ENCODE measurements around the gene OXTR. TPM values are rescaled to one million over a fixed set of nuclear protein-coding genes. Genes with fewer than 3 reads are reported as not detected.

OXTR gene
- total RNA-seq, 1 donor from 2014 or later, result 1.0 TPM

DNA sequence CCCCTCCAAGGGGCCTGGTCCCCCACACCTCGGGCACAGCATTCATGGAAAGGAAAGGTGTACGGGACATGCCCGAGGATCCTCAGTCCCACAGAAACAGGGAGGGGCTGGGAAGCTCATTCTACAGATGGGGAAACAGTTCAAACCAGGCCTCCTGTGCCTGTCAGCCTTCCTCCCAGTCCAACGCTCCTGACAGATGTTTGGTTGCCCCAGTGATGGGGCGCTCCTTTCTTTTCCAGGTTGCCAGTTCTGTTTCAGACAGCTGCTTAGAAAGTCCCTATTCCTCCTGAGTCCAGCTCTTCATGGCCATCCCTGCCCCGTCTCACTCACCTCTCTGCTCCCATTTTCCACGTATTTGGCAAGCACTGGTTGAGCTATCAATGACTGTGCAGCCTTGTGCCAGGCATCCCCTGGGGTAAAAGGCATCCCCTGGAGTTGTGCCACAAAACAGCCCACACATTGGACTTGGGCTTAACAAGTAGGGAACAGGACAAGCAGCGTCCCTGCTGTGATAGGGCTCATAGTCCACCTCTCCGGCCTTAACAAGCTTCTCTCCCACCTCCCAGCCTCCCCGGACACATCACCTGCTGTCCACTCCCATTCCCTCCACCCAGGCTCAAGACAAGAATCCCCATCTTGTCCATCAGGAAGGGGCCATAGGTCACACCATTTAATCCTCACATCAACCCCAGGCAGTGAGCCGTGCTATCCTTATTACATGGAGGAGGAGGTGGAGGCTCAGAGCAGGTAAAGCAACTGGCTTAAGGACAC lies 6.6 kb downstream of the OXTR start:
- peaks cover 15% of the 10 kb centered on the region for H3K27me3 Mint-ChIP-seq (ENCODE audit: insufficient read depth)

DNA sequence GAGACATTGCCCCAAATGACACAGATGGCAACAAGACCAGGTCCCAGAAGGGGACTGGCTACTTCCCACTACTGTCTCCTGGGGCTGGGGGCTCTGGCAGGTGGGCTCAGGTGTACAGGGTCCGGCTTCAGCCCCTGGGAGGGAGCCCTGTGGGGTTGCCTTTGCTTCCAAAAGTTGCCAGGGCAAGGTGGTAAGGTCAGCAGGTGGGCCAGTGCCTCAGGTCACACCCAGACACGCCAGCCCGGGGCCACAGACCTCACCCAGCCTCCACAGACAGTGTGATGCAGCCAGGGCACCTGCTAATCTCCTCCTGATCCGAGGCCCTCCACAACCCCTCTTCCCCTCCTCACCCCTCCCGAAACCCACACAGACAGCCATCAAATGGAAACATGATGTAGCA lies 7.5 kb downstream of the OXTR start:
- DNase-seq (ENCODE audit: low spot score), result no peak
- Mint-ChIP-seq H3K27me3 (ENCODE audit: insufficient read depth) (peaks cover 10% of the 10 kb centered on the region), H3K4me3 (no peak overlapping the region), H3K27ac (no peak overlapping the region), H3K4me1 (ENCODE audit: low read depth) (no peaks in the 10 kb centered on the region), H3K9me3 (no peaks in the 10 kb centered on the region), H3K36me3 (ENCODE audit: low read depth) (no peaks in the 10 kb centered on the region)
- intact Hi-C loops (cut with micrococcal nuclease), result no loop called here

More for the DNA sequence above, 6.6 kb downstream of the OXTR start:
- Mint-ChIP-seq H3K4me3 (no peak overlapping the region), H3K9me3 (no peaks in the 10 kb centered on the region), H3K27ac (no peak overlapping the region), H3K36me3 (ENCODE audit: low read depth) (no peaks in the 10 kb centered on the region), H3K4me1 (ENCODE audit: low read depth) (no peaks in the 10 kb centered on the region)
- no peak for DNase-seq (ENCODE audit: low spot score)
- intact Hi-C loops (cut with micrococcal nuclease), result no loop called here

DNA sequence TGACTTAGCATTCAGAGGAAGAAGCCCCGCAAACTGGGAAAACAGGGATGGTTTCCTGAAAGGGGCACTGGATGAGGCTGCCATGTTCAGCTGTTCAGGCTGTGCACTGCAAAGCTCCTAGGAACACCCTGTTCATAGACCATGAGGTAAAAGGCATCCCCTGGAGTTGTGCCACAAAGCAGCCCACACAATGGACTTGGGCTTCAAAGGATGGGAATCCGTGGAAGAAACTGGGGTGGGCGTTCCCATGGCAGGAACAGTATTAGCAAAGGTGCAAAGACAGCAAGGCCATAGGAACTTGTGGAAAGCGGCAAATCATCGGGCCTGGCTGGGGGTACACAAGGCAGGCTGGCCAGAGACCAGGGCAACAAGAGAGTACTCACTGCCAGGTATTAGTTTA lies 8.9 kb downstream of the OXTR start:
- no peaks in the 10 kb centered on the region for H3K9me3 Mint-ChIP-seq
- DNase-seq (ENCODE audit: low spot score), result no peak
- H3K27me3 Mint-ChIP-seq (ENCODE audit: insufficient read depth), result peaks cover 2% of the 10 kb centered on the region
- intact Hi-C loops (cut with micrococcal nuclease), result no loop called here
- H3K36me3 Mint-ChIP-seq (ENCODE audit: low read depth), result no peaks in the 10 kb centered on the region
- no peak overlapping the region for H3K4me3 Mint-ChIP-seq
- H3K27ac Mint-ChIP-seq, result no peak overlapping the region
- no peaks in the 10 kb centered on the region for H3K4me1 Mint-ChIP-seq (ENCODE audit: low read depth)

DNA sequence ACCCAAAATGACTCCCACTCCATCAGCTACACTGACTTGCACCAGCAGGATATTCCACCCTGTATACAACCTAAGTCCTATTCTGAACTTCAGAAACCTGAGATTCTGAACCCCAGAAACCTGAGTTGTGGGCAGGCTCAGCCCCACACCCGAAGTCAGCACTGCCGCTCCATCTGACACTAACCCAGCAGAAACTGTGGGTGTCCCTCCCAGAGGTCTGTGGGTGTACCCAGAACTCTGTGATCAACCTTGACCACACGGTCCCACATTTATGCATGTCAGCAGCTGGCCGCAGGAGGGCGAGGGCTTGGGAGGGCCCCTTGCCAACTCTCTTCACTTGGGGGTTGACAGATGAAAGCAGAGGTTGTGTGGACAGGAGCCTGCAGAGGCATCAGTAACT lies 9.3 kb downstream of the OXTR start:
- Mint-ChIP-seq H3K27me3 (ENCODE audit: insufficient read depth) (peaks cover 1% of the 10 kb centered on the region), H3K27ac (no peak overlapping the region), H3K36me3 (ENCODE audit: low read depth) (no peaks in the 10 kb centered on the region)

DNA sequence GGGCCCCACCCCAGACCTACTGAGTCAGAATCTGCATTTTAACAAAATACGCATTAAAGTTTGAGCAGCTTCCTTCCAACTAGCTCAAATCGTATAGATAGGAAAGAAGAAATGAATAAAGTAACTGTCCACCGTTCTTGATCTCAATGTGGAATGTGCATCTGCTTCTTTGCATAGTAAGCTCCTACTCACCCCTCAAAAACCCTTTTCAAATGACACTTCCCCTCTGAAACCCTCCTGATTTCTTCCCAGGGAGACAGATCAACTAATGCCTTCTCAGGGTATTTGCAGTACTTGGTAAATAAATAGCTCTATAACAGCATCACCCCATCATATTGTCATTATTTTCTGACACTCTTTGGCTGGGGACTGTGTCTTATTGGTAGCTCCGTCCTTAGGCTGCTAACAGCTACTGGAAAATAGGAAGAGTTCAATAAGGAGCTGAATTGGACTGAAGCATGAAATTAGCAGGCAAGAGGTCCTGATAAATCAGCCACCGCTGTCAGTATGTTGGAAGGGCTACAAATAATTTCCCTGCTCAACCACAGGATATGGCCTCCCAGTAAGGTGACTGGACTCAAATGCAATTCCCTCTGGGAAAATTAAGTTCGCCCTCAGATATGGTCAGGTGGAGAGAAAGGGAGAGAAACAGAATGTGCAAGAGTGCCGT lies 10.2 kb downstream of the OXTR start:
- H3K27me3 Mint-ChIP-seq (ENCODE audit: insufficient read depth), result no peaks in the 10 kb centered on the region
- H3K4me3 Mint-ChIP-seq, result no peak overlapping the region
- H3K27ac Mint-ChIP-seq, result no peak overlapping the region
- no peak for DNase-seq (ENCODE audit: low spot score)
- intact Hi-C loops (cut with micrococcal nuclease), result no loop called here
- H3K4me1 Mint-ChIP-seq (ENCODE audit: low read depth), result no peaks in the 10 kb centered on the region
- no peaks in the 10 kb centered on the region for H3K36me3 Mint-ChIP-seq (ENCODE audit: low read depth)
- H3K9me3 Mint-ChIP-seq, result no peaks in the 10 kb centered on the region

More for the DNA sequence above, 9.3 kb downstream of the OXTR start:
- Mint-ChIP-seq H3K4me1 (ENCODE audit: low read depth) (no peaks in the 10 kb centered on the region), H3K9me3 (no peaks in the 10 kb centered on the region), H3K4me3 (no peak overlapping the region)
- intact Hi-C loops (cut with micrococcal nuclease), result no loop called here
- DNase-seq (ENCODE audit: low spot score), result no peak

DNA sequence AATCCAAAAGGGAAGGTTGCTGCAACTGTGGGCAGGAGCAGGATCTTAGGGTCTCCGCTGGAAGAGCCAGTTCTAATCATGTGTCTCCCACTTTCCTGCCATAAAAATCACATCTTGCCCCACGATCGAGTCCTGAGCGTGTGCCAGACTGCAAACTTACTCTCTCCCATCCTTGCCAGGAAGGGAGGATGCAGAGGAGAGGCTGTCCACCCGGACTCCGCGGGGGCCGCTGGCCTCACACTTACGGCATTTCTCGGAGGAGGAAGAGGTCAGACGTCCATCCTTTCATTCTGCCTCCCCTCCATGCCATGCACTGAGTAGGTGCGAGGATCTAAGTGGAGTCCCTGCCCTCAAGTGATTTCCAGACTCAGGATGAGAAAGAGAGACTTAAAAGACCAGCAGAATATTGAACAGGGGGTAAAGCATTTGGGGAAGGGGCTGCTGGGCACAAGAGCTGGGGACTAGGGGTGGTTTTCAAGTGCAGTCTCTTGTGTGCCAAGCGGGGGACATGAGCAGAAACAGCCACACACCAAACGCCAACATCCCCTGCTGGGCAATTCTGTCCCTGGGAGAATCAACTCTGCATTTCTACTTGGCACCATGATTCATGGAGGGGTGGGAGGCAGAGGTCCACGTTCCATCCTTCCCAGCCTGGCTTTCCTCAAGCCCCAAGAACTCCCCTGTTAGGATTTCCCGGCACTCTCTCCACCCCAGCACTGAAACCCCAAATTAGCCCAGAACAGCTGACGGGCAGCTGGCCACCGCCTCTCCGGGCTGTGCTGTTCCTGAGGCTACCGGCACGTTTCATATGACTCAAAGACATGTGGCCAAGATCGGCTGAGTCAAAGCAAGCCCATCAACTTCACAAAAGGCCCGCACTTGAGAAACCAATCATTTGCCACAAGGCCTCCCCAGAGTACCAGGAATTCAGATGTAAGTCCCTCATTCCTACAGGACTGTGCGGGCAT lies 11.6 kb downstream of the OXTR start:
- no peak overlapping the region for H3K27ac Mint-ChIP-seq
- no peaks in the 10 kb centered on the region for H3K27me3 Mint-ChIP-seq (ENCODE audit: insufficient read depth)
- H3K4me3 Mint-ChIP-seq, result no peak overlapping the region
- no peaks in the 10 kb centered on the region for H3K4me1 Mint-ChIP-seq (ENCODE audit: low read depth)
- H3K9me3 Mint-ChIP-seq, result no peaks in the 10 kb centered on the region
- no peak for DNase-seq (ENCODE audit: low spot score)
- no peaks in the 10 kb centered on the region for H3K36me3 Mint-ChIP-seq (ENCODE audit: low read depth)
- intact Hi-C loops (cut with micrococcal nuclease), result no loop called here

DNA sequence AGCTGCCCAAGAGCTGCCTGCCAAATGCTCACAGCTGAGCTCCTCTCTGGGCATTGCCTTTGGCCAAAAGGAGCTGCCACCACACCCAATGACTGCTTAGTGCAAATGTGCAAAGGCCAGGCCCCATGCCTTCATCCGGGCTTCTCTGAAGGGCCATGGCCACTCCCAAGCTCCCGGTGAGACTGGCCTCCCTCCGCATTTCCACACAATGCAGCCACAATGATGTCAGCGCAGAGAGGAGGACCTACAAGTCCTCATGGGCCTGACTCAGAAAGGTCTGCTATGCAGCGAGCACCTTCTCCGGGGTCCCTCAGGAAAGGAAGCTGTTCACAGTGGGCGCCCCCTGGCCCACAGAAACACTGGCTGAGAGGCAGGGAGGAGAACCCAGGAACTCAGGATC lies 12.7 kb downstream of the OXTR start:
- Mint-ChIP-seq H3K9me3 (no peaks in the 10 kb centered on the region), H3K4me3 (no peak overlapping the region), H3K36me3 (ENCODE audit: low read depth) (no peaks in the 10 kb centered on the region), H3K27ac (no peak overlapping the region), H3K27me3 (ENCODE audit: insufficient read depth) (no peaks in the 10 kb centered on the region), H3K4me1 (ENCODE audit: low read depth) (no peaks in the 10 kb centered on the region)
- no peak for DNase-seq (ENCODE audit: low spot score)
- intact Hi-C loops (cut with micrococcal nuclease), result no loop called here

DNA sequence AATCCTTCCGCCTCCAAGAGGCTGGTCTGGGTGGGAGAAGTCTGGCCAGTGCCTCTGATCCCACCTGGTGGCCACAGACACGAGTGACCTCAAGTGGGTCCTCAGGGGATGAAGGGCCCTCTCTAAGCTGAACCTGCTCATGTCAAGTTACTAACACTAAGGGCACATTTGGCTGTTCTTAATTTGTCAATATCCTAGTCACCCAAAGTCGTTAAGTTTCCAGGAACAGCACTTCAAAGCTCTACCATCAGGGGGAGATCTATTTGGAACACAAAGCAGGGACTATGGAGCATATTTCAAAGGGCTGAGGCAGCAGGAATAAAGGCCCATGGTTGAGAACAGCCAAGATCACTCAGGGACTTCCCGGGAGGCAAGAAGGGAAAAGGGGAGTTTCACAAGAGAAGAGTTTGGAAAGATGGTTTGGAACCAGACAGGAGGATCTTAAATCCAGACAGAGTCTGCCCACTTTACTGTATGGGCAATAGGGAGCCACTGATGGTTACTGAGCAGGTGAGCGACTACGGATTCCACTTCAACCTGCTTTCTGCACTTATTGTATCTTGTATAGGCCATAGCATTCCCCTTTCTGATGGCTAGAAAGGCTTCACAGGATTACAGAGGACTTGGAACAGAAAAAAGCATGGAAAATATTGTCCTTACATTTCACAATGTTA lies 13.7 kb downstream of the OXTR start:
- intact Hi-C loops (cut with micrococcal nuclease), result no loop called here
- Mint-ChIP-seq H3K27ac (no peak overlapping the region), H3K36me3 (ENCODE audit: low read depth) (no peaks in the 10 kb centered on the region), H3K27me3 (ENCODE audit: insufficient read depth) (no peaks in the 10 kb centered on the region), H3K4me3 (no peak overlapping the region), H3K9me3 (no peaks in the 10 kb centered on the region), H3K4me1 (ENCODE audit: low read depth) (no peaks in the 10 kb centered on the region)
- DNase-seq (ENCODE audit: low spot score), result no peak

DNA sequence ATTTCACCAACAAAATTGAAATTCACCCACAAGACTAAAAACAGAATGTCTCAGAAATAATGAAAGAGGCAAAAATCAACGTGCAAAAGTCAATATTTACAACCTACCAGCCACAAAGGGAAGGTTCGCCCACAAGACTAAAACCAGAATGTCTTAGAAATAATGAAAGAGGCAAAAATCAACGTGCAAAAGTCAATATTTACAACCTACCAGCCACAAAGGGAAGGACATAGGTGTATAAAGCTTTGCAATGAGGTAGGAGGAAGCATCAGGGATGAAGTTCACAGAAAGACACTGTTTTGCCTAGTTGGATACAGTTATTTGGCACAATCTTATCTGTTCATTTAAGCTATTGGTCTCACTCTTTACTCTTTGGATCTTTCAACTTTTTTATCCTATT lies 14.3 kb downstream of the OXTR start:
- H3K4me1 Mint-ChIP-seq (ENCODE audit: low read depth), result no peaks in the 10 kb centered on the region
- no peak for DNase-seq (ENCODE audit: low spot score)
- no peaks in the 10 kb centered on the region for H3K27me3 Mint-ChIP-seq (ENCODE audit: insufficient read depth)
- intact Hi-C loops (cut with micrococcal nuclease), result no loop called here
- no peak overlapping the region for H3K27ac Mint-ChIP-seq
- H3K36me3 Mint-ChIP-seq (ENCODE audit: low read depth), result no peaks in the 10 kb centered on the region
- H3K4me3 Mint-ChIP-seq, result no peak overlapping the region
- no peaks in the 10 kb centered on the region for H3K9me3 Mint-ChIP-seq

DNA sequence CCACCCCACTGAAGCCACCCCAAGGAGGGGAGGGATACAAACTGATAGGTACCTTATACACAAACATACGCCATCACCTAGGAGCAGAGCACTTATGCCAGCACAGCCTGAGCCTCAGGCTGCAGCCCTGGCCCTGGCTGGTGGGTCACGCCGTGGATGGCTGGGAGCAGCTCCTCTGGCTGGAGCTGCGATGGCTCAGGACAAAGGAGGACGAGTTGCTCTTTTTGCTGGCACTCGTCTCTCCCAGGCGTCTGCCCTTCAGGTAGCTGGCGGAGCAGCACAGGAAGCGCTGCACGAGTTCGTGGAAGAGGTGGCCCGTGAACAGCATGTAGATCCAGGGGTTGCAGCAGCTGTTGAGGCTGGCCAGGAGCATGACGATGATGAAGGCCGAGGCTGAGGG lies 16.6 kb downstream of the OXTR start:
- H3K9me3 Mint-ChIP-seq, result no peaks in the 10 kb centered on the region
- no peak overlapping the region for H3K4me3 Mint-ChIP-seq
- H3K36me3 Mint-ChIP-seq (ENCODE audit: low read depth), result no peaks in the 10 kb centered on the region
- no peaks in the 10 kb centered on the region for H3K4me1 Mint-ChIP-seq (ENCODE audit: low read depth)
- no peak overlapping the region for H3K27ac Mint-ChIP-seq
- H3K27me3 Mint-ChIP-seq (ENCODE audit: insufficient read depth), result no peaks in the 10 kb centered on the region
- intact Hi-C loops (cut with micrococcal nuclease), result no loop called here
- DNase-seq (ENCODE audit: low spot score), result no peak

DNA sequence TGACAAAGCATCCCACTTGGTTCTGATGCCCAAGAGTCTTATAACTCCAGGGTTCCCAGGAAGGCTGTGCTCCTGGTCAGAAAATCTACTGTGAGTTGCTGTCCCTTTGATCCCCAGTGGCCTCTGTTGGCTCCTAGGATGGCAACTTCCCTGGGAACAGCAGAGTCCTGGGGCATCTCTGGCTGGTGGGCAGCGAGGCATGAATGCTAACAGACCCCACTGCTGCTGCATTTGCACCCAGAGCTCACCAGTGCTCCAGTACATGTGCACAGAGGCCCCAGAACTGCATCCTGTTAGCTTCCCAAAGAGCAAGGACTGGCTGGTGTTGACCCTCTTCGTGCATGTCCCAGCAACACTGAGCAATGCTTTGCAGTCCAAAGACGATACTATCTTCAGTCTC lies 20.1 kb downstream of the OXTR start:
- DNase-seq (ENCODE audit: low spot score), result no peak
- Mint-ChIP-seq H3K36me3 (ENCODE audit: low read depth) (no peaks in the 10 kb centered on the region), H3K4me3 (no peak overlapping the region), H3K9me3 (no peaks in the 10 kb centered on the region), H3K27me3 (ENCODE audit: insufficient read depth) (no peaks in the 10 kb centered on the region), H3K27ac (no peak overlapping the region), H3K4me1 (ENCODE audit: low read depth) (no peaks in the 10 kb centered on the region)
- intact Hi-C loops (cut with micrococcal nuclease), result no loop called here

DNA sequence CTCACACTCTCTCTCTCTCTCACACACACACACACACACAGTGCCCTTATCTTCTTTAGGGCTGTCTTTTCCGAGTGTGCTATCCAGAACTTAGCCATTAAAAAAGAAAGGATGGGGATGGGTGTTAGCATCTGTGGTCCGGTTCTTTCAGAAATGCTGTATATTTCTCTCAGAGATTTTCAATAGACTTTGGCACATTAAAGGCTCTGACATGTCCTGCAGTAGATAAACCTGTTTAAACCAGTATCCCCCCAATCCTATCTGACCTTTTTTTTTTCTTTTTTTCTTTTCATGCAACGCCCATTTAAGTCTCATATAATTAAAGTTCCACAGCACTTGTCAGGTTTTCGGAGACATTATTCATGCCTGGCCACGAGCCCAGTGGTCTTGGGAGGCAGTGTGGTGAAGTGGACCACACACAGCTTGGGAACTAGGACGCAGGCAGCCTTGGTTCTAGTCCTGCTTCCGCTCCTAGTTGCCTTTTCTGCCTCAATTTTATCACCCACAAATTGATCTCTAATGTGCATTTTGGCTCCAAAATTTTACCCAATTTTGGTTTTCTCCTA lies 22.6 kb downstream of the OXTR start:
- H3K4me3 Mint-ChIP-seq, result no peak overlapping the region
- no peaks in the 10 kb centered on the region for H3K4me1 Mint-ChIP-seq (ENCODE audit: low read depth)
- no peak overlapping the region for H3K27ac Mint-ChIP-seq
- DNase-seq (ENCODE audit: low spot score), result no peak
- intact Hi-C loops (cut with micrococcal nuclease), result no loop called here
- H3K9me3 Mint-ChIP-seq, result no peaks in the 10 kb centered on the region
- H3K27me3 Mint-ChIP-seq (ENCODE audit: insufficient read depth), result peaks cover 3% of the 10 kb centered on the region
- H3K36me3 Mint-ChIP-seq (ENCODE audit: low read depth), result no peaks in the 10 kb centered on the region
